GM12865 (cell line): Measurements from ENCODE around the gene GPR4.

Experiments
- DNase-seq: peaks from one replicate; pipeline ENCODE4 v3.0.0; 2010; ENCODE audit warnings: low read depth
- H3K4me3 ChIP-seq: 2 replicates; pipeline ENCODE4 v1.5.1; 2011; ENCODE audit warnings: mild to moderate bottlenecking, low read depth, low read length, control low read depth
- TF ChIP-seq, protein P1 (sequence below): IDR thresholded peaks from 2 replicates; pipeline ENCODE4 v1.5.1; 2011; ENCODE audit warnings: low read length, control low read depth, low read depth, inconsistent platforms; ENCODE audit not compliant: insufficient read depth; ENCODE audit errors: missing control alignments

GPR4 gene

GRCh38 chr19:45576682-45577081 lies 25.3 kb downstream of the GPR4 start:
- no peak overlapping the region for H3K4me3 ChIP-seq
- DNase-seq, result no peak

DNA sequence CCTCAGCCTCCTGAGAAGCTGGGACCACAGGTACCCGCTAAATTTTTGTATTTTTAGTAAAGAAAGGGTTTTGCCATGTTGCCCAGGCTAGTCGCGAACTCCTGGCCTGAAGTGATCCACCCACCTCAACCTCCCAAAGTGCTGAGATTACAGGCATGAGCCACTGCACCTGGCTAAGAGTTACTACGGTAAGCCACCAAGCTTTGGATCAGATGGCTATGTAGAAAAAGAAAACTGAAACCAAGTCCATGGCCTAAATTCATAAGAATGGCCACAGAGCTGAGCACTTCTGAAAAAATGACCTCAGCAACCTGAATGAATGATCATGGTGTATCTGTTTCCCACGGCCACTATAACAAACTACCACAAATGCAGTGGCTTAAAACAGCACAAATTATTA lies 26.8 kb downstream of the GPR4 start:
- peak; percentile 72 for DNase-seq
- H3K4me3 ChIP-seq, result no peak overlapping the region
- TF ChIP-seq, protein P1, sequence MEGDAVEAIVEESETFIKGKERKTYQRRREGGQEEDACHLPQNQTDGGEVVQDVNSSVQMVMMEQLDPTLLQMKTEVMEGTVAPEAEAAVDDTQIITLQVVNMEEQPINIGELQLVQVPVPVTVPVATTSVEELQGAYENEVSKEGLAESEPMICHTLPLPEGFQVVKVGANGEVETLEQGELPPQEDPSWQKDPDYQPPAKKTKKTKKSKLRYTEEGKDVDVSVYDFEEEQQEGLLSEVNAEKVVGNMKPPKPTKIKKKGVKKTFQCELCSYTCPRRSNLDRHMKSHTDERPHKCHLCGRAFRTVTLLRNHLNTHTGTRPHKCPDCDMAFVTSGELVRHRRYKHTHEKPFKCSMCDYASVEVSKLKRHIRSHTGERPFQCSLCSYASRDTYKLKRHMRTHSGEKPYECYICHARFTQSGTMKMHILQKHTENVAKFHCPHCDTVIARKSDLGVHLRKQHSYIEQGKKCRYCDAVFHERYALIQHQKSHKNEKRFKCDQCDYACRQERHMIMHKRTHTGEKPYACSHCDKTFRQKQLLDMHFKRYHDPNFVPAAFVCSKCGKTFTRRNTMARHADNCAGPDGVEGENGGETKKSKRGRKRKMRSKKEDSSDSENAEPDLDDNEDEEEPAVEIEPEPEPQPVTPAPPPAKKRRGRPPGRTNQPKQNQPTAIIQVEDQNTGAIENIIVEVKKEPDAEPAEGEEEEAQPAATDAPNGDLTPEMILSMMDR, result no peak

More at GRCh38 chr19:45576682-45577081, 25.3 kb downstream of the GPR4 start:
- TF ChIP-seq, protein P1, result no peak

- no peak for DNase-seq
- TF ChIP-seq, protein P1, result no peak
- no peak overlapping the region for H3K4me3 ChIP-seq
Observed at GRCh38 chr19:45574526-45574925, 27.5 kb downstream of the GPR4 start.

GRCh38 chr19:45571457-45572220 lies 30.4 kb downstream of the GPR4 start:
- no peak for DNase-seq
- TF ChIP-seq, protein P1, result no peak
- H3K4me3 ChIP-seq, result no peak overlapping the region

GRCh38 chr19:45569619-45570421 lies 32.2 kb downstream of the GPR4 start:
- TF ChIP-seq, protein P1, result peak; percentile 86
- peak; percentile 80 for DNase-seq
- H3K4me3 ChIP-seq, result no peak overlapping the region

DNA sequence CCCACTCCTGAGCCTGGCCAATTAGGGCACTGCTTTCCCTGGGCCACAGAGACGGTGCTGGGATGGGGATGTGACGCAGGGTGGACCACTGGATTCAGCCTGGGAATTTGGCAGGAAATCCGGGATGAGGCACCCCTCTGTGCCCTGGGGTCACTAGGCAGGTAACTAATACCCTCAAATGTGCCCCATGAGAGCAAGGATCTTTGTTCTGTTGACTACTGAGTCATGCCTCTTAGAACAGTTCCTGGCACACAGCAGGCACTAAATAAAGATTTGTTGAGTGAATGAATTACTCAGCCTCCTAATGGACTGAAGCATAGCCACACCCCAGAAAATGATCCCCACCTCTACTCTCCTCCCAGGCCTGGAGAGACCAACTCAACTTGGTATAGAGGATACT lies 33.3 kb downstream of the GPR4 start:
- TF ChIP-seq, protein P1, result no peak
- DNase-seq, result no peak
- no peak overlapping the region for H3K4me3 ChIP-seq
